ENCODE measurements around the gene RCSD1.

The RCSD1 gene

DNA sequence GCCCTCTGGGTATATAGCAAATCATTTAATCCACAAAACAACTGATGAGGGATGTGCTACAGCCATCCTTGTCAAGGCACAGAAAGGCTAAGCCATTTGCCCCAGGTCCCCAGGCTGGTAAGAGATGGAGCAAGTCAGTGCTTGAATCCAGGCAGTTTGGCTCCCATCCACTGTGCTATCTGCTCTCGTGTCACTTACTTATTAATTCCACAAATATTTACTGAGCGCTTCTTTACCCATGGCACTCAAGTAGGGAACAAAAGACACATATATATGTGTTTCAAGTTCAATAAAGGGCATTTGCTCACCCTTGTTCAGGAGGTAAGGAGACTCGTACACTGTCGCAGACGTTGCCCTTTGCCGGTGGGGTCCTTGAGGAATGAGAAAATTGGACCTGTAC is 53.2 kb downstream of the RCSD1 start:
- TF ChIP-seq TAF1 (IDR thresholded peaks at IDR 0.05; ENCODE audit: borderline replicate concordance, low read depth, low read length) (no peak), POLR2A (IDR thresholded peaks at IDR 0.05; ENCODE audit: low read depth, low read length) (no peak), POLR2AphosphoS5 (IDR thresholded peaks at IDR 0.05; ENCODE audit: low read depth, low read length) (no peak)
- DNase-seq (ENCODE audit: insufficient read length) (no peak), FAIRE-seq (no peak)

DNA sequence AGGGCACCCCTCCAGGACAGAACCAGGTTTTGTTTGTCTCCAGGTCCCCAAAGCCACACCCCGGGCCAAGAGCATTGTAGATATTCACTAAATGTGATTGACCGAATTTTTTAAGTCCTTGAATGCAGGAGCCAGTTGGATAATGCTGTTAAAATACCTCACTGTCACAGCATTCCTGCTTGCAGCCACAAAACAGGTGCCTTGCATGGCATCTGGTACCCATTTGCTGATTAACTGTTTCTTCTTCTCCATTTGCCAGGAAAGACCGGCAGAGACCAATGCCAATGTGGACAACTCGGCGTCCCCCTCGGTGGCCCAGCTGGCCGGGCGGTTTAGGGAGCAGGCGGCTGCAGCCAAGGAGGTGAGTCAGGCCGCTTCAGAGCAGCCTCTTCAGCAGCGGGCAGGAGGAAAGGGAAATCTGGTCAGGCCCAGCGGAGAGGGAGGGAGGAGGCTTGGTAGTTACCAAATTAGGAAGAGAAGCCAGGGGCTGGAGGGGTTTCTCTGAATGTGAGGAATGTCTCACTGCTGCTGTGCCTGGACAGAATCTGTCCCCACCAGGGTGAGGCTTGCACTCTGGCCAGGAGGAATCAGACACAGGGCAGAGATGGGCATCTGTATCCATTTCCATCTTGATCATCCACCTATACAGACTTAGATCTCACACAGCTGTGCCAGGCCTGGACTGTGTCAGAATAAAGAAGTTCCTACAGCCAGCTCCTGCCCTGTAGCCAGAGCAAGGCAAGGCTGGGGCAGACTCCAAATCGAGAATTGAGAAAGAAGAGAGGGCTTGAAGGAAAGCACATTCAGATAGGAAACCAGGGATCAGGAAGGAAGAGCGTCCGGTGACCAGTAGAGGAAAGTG is 53.8 kb downstream of the RCSD1 start:
- no peak for TF ChIP-seq POLR2A (IDR thresholded peaks at IDR 0.05; ENCODE audit: low read depth, low read length)
- no peak for TF ChIP-seq TAF1 (IDR thresholded peaks at IDR 0.05; ENCODE audit: borderline replicate concordance, low read depth, low read length)
- TF ChIP-seq POLR2AphosphoS5 (IDR thresholded peaks at IDR 0.05; ENCODE audit: low read depth, low read length): no peak
- FAIRE-seq (no peak), DNase-seq (ENCODE audit: insufficient read length) (no peak)

DNA sequence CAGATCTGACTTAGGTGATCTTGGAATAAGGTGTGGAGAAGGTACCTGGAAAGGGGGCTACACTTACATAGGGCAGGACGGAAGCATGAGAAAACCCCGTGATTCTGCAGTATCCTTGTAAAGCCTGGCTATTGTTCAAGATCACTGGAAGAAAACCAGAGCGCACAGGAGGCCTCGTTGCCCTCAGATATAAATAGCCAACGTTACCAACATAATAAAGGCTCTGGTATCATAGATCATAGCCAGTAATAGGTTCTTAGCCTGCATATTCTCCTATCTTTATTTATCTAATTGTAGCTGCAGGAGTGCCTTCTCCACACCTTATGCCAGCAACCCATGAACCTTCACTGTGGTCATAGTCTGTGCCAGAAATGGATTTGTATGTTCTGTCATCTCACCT is 55.8 kb downstream of the RCSD1 start:
- FAIRE-seq (no peak), DNase-seq (ENCODE audit: insufficient read length) (no peak)
- TF ChIP-seq POLR2AphosphoS5 (IDR thresholded peaks at IDR 0.05; ENCODE audit: low read depth, low read length) (no peak), TAF1 (IDR thresholded peaks at IDR 0.05; ENCODE audit: borderline replicate concordance, low read depth, low read length) (no peak)

DNA sequence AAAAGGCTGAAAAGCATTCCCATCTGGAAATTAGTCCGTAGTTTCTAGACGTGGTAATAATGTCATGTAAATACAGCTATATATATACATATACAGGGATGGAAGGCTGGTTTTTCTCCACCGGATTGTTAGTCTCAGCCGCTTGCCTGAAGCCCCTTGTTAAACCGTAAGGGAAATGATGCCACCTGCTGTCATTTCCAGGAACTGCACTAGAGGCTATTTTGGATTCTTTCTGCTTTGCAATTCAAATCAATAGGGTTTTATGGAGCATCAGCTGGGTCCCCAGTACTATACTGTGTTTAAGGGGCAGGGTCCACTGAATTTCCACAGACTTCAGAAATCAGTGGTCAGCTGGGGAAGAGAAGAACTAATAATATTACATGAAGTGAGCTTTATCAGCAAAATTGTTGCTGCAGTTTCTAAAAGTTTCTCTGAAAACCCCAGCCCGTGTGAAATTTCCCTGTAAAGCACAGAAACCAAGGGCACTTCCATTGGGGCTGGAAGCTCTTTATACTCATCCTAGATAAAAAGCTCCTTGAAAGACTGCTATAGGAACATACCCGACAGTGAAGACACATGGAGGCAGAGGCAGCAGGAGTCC is 58.0 kb downstream of the RCSD1 start:
- TF ChIP-seq TAF1 (IDR thresholded peaks at IDR 0.05; ENCODE audit: borderline replicate concordance, low read depth, low read length): no peak
- TF ChIP-seq POLR2A (IDR thresholded peaks at IDR 0.05; ENCODE audit: low read depth, low read length): no peak
- TF ChIP-seq POLR2AphosphoS5 (IDR thresholded peaks at IDR 0.05; ENCODE audit: low read depth, low read length): no peak
- peak; percentile 93 for FAIRE-seq
- peak; percentile 50 for DNase-seq (ENCODE audit: insufficient read length)

DNA sequence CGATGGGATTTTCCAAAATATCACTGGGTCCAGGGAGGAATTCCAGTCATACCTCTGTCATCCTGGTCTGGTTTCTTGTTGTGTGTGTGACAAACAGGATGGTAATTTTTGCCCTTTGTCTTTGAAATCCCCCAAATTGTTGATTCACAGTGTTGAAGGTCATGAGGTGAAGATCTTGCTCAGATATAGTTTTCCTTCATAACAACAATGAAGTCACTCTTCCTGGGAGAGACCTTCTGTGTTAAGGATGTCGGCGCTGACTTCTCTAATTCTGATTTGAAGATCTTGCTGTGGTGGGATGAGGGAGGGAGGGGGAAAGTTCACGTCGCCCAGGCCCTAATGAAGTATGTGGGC is 59.5 kb downstream of the RCSD1 start:
- TF ChIP-seq POLR2A (IDR thresholded peaks at IDR 0.05; ENCODE audit: low read depth, low read length) (no peak), POLR2AphosphoS5 (IDR thresholded peaks at IDR 0.05; ENCODE audit: low read depth, low read length) (no peak), TAF1 (IDR thresholded peaks at IDR 0.05; ENCODE audit: borderline replicate concordance, low read depth, low read length) (no peak)
- DNase-seq (ENCODE audit: insufficient read length): no peak
- no peak for FAIRE-seq

DNA sequence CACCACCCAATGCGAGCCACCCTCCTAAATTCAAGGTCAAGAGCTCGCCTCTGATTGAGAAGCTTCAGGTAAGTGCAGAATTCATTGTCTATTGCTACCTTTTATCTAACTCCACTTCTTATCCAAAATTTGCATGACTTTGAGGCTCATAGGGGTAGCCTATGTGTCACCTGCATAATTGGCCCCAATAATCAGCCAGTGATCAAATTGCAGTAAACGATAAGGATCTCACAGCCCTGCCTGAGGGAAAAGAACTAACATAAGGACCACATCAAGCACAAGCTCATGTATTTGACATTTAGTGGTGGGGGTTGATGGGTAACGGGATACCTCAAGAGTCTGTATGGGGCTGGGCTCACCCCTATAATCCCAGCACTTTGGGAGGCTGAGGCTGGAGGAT is 60.0 kb downstream of the RCSD1 start:
- TF ChIP-seq TAF1 (IDR thresholded peaks at IDR 0.05; ENCODE audit: borderline replicate concordance, low read depth, low read length): no peak
- TF ChIP-seq POLR2AphosphoS5 (IDR thresholded peaks at IDR 0.05; ENCODE audit: low read depth, low read length): no peak
- TF ChIP-seq POLR2A (IDR thresholded peaks at IDR 0.05; ENCODE audit: low read depth, low read length): no peak

DNA sequence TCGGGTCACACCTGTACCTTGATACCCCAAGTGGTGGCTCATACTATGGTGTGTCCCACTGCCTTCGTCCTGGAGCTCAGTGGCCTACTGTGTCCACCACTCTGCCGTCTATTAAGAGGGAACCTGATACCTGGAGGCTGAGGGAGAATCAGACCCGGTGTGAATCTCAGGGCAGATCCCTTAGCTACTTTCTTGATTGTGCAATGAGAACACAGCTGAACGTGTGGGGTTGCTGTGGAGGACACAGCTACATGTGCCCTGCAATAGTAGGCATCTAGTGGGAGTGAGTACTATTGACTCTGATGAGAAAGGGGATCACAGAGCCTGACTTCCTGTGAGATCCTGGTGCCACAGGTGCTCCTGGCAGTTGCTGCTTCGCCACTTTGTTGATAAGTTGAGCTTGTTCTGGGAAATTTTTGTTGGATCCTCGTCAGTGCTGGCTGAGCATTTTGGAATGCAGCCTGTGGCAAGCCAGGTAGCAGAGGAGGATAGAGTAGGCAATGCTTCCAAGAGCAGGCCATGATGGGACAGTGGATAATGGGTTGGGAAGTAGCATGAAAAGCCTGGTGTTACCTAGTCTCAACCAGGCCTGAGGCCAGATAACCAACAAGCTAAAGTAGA is 63.5 kb downstream of the RCSD1 start:
- FAIRE-seq: no peak

More for the DNA sequence above, 60.0 kb downstream of the RCSD1 start:
- DNase-seq (ENCODE audit: insufficient read length) (no peak), FAIRE-seq (no peak)

DNA sequence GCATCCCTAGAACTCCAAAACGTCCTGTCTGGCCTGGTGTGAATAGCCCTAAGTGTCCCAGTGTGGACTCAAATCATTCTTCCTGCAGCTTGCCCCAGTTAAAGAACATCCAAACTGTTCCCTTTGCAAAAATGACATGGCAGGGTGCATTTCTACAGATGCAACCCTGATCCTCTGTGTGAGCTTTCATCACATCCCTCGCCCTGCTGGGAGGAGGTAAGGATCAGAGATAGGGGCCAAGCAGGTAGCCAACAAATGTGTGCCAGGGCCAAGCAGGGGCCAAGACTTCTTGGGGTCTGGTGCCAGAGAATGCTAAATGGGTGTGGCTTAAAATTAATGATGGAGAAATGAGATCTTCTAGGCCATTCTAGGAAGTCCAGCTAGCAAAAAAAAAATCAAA is 64.7 kb downstream of the RCSD1 start:
- no peak for DNase-seq (ENCODE audit: insufficient read length)
- TF ChIP-seq POLR2AphosphoS5 (IDR thresholded peaks at IDR 0.05; ENCODE audit: low read depth, low read length) (no peak), TAF1 (IDR thresholded peaks at IDR 0.05; ENCODE audit: borderline replicate concordance, low read depth, low read length) (no peak), POLR2A (IDR thresholded peaks at IDR 0.05; ENCODE audit: low read depth, low read length) (no peak)

More for the DNA sequence above, 63.5 kb downstream of the RCSD1 start:
- DNase-seq (ENCODE audit: insufficient read length): no peak
- TF ChIP-seq POLR2AphosphoS5 (IDR thresholded peaks at IDR 0.05; ENCODE audit: low read depth, low read length) (no peak), TAF1 (IDR thresholded peaks at IDR 0.05; ENCODE audit: borderline replicate concordance, low read depth, low read length) (no peak), POLR2A (IDR thresholded peaks at IDR 0.05; ENCODE audit: low read depth, low read length) (no peak)

DNA sequence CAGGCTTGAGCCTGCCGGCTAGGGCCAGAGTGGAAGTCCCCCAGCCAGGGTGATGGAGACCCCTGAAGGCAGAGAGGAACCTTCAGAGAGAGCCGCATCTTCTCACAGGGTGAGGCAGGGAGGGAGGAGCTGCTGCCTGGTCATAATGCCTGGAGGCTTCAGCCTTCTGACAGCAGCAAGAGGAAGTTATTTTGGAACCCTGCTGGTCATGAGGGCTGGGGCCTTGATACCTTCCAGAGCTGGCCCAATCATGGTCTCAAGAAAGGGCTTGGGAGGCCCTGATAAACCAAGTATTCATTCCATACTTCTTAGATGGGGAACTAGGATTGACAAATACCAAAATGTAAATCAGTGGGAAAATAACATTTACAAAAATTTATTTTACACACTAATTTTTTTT is 65.1 kb downstream of the RCSD1 start:
- FAIRE-seq: no peak
- TF ChIP-seq POLR2AphosphoS5 (IDR thresholded peaks at IDR 0.05; ENCODE audit: low read depth, low read length) (no peak), POLR2A (IDR thresholded peaks at IDR 0.05; ENCODE audit: low read depth, low read length) (no peak), TAF1 (IDR thresholded peaks at IDR 0.05; ENCODE audit: borderline replicate concordance, low read depth, low read length) (no peak)
- no peak for DNase-seq (ENCODE audit: insufficient read length)

More for the DNA sequence above, 64.7 kb downstream of the RCSD1 start:
- no peak for FAIRE-seq

DNA sequence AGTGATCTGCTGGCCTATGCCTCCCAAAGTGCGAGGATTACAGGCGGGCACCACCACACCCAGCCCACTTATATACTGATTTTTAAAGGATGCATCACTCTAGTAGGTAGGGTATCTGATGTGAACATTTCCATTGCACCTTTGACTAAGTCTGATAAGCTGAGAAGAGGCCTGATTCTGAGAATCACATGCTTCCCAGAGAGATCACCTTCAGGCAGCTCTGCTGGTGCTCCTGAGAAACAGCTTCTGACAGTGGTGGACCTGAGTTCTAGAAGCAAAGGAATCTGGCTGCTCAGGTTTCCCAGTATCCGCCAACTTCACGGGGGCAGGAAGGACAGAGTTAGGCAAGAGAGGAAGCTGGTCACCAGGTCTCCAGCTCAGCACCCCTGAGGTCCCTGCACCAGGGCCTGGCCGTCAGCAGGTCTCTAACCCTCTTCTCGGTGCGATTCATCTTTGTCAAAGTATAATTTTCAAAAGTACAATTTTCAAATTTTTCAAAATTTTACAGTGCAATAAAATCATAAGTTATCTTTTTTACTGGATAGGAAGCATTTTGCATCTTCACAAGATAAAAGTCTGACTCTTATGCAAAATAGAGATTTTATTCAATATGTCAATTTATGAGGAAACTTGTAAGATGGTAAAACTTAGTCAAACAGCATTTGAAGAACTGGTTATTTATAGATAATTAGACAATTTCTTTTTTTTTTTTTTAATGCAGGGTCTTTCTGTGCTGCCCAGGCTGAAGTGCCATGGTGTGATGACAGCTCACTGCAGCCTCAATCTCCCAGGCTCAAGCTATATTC is 65.9 kb downstream of the RCSD1 start:
- DNase-seq (ENCODE audit: insufficient read length) (no peak), FAIRE-seq (no peak)
- TF ChIP-seq POLR2AphosphoS5 (IDR thresholded peaks at IDR 0.05; ENCODE audit: low read depth, low read length) (no peak), POLR2A (IDR thresholded peaks at IDR 0.05; ENCODE audit: low read depth, low read length) (no peak), TAF1 (IDR thresholded peaks at IDR 0.05; ENCODE audit: borderline replicate concordance, low read depth, low read length) (no peak)

DNA sequence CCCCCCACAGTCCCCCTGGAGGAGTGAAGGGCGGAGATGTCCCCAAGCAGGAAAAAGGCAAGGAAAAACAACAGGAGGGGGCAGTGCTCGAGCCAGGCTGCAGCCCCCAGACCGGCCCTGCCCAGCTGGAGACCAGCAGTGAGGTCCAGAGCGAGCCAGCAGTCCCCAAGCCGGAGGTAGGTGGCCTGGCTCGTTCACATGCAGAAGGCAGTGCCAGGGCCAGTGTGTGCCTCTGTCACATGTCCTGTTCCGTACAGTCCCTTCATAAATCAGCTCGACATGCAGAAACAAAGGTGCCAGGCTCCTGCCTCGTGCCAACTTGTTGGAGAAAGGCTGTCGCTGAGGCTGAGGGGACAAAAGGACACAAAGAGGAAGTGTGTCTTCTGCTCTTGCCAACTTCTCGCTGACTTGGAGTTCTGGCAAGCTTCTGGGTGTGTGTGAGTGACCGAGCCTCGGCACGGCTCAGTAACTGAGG is 67.7 kb downstream of the RCSD1 start:
- no peak for FAIRE-seq
- no peak for DNase-seq (ENCODE audit: insufficient read length)
- TF ChIP-seq POLR2A (IDR thresholded peaks at IDR 0.05; ENCODE audit: low read depth, low read length) (no peak), TAF1 (IDR thresholded peaks at IDR 0.05; ENCODE audit: borderline replicate concordance, low read depth, low read length) (no peak), POLR2AphosphoS5 (IDR thresholded peaks at IDR 0.05; ENCODE audit: low read depth, low read length) (no peak)

Measured in GM12892 (cell line).